ENCODE measurements around the gene SNX20. TPM values are rescaled to one million over a fixed set of nuclear protein-coding genes. Genes with fewer than 3 reads are reported as not detected.

The SNX20 gene
- total RNA-seq, 1 donor from 2014 or later, result 0.20 TPM

DNA sequence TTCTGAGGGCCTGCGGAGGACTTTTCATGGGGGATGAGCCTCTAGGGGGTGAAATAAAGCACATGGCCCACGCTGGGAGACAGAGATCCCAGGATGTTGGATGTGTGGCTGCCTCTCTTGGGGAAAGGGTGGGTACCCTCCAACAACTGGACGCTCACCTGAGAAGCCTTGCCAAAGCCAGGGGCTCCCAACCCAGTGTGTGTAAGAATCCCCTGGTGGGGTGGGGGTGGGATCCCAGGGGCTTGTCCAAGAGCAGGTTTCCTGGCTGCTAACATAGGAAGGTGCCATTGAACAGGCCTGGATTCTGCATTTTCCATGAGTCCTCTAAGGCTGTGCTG, 587 bp downstream of the SNX20 start:
- no peak for DNase-seq (ENCODE audit: low read depth in 2 of 2)

DNA sequence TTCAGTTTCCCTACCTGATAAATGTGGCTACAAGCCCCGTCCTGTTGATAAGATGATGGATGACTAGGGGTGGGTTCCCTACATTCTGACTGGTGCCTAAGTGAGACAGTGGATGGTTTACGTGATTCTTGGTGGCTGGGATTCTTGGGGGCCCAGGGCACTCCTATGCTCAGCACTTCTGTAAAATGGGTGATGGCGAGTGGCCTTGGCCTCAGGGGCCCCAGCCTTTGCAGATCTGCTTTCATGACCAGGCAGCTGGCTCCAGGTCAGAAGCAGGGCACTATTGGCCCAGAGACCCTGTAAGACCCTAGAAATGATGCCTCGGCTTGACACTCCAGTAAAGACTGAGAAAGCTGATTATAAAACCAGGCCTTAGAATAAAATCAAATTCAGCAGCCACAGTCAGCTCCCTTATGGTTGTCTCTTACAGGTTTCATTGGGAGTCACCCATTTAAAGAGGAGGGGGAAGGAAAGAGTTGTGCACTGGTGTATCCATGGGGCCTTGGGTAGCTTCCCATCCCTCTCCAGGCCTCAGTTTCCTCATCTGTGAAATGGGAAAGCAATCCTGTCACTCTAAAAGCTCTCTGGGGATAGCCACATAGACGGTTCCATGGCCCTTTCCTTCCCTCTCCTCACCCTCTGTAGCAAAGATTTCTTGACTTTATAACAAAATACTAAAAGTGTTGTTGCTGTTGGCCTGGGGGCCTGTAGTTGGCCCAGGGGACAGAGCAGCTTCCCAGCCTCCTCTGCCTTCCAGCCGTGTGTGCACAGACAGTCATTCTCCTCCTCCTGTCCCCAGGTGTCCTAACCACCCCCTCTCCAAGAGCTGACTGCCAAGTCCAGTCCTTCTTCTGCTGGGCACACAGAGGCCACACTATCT, 1.2 kb downstream of the SNX20 start:
- no peak for DNase-seq (ENCODE audit: low read depth in 2 of 2)

DNA sequence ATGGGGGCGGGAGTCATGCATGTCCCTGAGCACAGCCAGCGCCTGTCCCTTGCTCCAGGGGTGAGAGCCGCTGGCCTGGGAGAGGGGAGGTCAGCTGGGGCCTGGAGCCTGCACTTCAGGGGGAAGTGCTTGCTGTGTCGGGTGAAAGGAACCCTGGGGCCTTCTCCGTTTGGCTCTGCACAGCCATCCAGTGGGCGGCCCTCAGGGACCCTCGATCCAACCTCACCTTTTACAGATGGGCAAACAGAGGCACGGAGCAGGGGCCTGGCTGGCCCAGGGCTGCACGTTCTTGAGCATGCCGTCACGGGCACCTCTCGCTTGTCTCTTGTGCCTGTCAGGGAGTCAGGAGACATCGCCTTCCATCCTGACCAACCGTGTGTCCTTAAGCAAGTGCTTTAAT, 1.8 kb downstream of the SNX20 start:
- no peak for DNase-seq (ENCODE audit: low read depth in 2 of 2)

DNA sequence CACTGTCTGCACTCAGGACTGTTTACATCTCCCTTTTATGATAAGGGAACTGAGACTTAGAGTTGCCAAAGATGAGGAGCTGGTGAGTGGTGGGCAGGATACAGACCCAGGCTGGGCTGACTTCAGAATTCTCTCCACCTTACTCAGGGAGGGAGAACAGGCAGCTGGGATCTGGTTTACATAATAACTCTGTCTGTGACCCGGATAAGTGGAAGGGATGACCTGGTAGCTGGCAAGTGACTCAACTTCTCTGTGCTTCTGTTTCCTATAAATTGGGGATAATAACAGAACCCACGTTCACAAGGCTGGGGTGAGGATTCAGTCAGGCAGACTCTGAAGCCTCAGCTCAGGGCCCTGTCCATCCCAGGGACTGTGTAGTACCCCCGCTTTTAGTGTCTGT, 2.6 kb downstream of the SNX20 start:
- DNase-seq (ENCODE audit: low read depth in 2 of 2), result no peak

DNA sequence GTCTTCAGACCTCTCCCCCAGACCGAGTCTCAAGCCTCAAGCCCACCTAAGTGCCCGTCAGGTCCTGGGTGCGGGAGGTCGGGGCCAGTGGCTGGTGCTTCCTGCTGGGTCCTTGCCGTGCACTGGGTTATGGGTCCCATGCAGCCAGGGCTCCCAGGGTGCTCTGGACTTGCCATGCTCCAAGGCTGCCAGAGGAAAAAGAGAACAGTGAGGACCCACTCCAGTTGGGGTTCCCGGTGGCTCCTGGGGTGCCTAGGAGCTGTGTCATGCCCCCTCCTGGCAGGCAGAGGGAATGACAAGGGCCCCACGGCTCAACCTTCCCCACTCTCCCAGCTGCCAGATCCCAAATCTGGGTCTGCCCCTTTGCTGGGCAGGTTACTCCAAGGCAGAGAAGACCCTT, 3.8 kb downstream of the SNX20 start:
- DNase-seq (ENCODE audit: low read depth in 2 of 2), result no peak

DNA sequence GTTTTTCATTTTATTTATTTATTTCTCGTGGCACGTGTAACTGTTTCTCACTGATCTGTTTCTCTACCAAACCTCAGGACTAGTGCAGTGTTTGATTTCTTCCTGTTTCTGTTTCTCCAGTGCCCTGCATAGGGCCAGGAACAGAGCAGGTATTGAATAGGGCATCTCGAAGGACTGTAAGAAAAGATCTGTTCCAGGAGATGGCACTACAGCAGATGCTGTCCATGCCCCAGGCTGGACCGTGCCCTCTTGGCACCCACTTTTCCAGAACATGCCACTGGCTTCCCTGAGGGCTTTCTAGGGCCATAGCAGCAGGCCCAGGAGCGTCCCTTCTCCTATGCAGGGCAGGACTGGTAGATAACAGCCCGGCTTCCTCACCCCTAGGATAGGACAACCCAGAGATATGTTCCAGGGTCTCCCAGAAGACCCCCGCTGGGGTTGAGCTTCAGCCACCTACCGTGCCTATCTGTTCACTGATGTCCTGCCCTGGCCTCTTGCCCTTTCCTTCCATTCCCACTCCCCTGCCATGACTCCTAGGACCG, 4.4 kb downstream of the SNX20 start:
- no peak for DNase-seq (ENCODE audit: low read depth in 2 of 2)

DNA sequence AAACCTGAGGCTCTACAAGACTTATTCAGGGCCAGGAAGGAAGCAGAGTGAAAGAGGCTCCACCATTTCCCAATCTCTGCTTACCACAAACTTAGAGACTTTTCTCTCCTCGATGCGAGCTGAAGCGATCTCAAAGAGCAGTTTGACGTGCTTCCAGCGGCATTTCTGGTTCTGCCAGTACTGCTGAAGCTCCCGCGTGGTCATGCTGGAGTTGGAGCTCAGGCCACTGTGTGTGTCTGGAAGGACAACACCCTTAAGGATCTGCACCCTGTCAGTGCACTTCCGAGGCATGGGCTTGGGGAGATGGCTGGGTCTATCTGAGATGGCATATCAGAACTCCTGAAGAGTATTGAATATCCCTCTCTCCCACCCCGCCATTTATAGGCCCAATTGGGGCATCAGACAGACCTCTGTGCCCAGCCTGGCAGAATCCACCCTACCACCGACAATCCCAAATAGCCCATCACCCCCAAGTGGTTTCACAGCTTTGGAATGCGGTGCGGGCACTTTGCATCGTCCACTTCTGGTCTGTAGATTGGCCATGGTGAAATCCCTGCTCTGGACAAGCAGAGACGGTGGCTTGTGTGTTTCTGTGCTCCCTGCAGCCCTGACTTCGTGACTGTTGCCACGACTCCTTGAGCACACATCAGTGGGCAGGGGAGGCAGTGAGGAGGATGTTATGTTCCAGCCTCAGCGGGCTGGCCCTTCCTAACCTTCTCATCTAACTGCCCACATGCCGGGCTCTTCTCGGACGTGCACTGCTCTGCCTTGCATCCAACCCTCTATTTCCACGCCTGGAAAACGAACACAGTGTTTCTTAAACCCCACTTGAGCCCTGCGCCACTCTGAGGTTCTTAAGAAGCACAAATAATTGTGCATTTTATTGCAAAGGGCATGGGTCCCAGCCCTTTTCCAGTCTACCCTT, 5.2 kb downstream of the SNX20 start:
- DNase-seq (ENCODE audit: low read depth in 2 of 2), result no peak

DNA sequence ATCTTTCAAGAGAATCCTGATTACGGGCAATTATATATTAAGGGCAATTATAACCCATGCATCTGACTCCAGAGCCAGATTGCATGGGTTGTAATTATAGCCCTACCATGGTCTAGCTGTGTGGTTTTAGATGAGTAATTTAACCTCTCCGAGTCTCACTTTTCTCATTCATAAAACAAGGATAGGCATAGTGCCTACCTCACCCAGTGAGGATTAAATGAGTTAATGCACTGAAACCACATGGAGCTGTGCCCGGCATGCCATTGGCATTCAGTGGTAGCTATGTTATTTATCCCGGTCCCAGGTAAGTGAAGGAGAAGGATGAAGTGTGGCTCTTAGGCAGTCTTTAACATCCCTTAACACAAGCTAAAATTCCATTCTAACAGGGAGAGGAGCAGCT, 6.3 kb downstream of the SNX20 start:
- DNase-seq (ENCODE audit: low read depth in 2 of 2), result no peak

DNA sequence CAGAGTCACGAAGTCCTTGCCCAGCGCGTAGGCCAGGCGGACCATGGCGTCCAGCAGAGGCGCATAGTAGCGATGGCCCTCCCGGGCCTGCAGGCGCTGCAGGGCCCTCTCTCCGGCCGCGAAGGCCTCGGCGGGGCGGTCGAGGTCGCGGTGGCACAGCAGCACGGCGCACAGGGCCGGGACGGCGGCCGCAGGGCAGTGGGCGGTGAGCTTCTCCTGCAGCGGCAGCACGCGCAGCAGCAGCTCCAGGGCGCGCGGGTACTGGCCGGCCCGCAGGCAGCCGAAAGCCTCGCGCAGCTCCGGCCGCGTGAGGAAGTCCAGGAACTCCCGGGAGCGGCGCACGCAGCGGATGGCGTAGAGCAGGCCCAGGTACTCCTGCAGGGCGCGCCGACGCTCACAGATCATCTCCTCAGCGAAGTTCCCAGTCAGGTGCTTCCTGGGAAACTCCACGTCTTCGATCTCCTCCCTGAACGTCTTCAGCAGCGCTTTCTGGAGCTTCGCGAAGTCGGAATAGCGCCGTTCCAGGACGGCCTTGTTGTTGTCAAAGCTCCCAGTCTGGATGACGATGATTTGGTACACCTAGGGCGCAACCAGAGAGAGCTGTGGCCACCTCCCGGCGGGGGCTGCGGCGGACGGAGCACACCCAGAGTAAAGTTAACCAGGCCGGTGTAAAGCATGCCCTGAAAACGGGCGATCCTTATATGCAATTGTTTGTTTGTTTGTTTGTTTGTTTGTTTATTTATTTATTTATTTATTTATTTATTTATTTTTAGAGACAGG, 7.4 kb downstream of the SNX20 start:
- no peak for DNase-seq (ENCODE audit: low read depth in 2 of 2)

DNA sequence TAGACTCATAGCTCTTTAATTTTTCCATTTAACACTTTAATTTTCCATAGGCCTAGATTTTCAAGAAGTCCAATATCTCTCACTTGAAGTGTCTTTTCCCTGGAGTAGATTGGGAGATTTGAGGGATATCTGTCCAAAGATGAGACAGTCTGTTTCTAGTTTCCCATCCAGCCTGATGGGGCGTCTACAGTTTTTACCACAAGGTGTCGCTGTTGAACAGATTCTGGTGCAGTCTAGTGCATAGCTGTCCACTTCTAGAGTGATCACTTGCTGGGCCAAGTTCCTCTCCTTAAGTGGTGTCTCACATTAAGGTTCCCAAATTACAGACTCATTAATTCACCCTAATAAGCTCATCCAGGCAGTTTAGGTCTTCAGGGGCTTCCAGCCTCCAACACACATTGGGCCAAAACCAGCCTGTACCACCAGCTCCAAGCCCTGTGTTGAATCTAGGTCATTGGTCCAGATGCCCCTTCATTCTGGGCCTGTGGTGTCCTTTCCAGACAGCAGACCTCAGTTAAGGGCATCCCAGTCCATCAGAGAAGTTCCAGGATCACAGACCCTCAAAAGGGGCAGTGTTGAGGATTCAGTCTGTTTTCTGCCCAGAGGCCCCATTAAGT, 9.4 kb downstream of the SNX20 start:
- peak; percentile 39 to 61 for DNase-seq (ENCODE audit: low read depth in 2 of 2)

DNA sequence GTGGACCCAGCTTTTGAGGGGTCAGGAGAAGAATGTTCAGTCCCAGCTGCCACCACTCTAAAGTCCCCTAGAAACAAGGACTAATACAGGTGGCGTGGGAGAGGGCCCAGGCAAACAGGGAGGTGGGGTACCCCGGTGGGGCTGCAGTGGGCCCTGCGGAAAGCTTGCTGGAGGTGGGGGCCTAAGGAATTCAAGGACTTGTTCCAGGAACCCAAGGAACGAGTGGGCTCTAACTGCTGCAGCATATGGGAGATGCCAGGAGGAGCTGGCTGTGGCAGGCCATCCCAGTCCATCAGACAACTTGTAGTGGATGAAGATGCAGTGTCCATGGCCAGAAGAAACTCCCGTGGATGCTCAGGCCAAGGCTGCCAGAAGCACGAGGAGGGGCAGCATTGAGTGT, 10.6 kb downstream of the SNX20 start:
- no peak for DNase-seq (ENCODE audit: low read depth in 2 of 2)

DNA sequence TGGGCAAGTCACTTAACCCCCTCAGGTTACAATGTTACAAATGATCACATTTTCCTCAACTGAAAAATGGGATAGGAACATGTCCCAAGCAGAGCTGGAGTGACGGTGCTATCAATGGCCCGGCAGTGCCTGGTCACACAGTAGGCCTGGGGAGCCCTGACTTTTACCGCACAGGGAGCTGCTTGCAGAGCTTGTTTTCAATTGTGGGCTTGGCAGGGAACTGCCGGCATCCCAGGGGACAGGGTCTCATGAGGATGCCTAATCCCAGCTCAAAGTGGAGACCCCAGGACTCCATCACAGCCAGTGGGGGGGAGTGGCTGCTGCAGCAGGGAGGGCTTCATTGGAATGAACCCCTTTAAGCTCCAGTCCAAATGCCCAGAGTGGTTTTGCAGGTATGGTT, 11.4 kb downstream of the SNX20 start:
- no peak for DNase-seq (ENCODE audit: low read depth in 2 of 2)

DNA sequence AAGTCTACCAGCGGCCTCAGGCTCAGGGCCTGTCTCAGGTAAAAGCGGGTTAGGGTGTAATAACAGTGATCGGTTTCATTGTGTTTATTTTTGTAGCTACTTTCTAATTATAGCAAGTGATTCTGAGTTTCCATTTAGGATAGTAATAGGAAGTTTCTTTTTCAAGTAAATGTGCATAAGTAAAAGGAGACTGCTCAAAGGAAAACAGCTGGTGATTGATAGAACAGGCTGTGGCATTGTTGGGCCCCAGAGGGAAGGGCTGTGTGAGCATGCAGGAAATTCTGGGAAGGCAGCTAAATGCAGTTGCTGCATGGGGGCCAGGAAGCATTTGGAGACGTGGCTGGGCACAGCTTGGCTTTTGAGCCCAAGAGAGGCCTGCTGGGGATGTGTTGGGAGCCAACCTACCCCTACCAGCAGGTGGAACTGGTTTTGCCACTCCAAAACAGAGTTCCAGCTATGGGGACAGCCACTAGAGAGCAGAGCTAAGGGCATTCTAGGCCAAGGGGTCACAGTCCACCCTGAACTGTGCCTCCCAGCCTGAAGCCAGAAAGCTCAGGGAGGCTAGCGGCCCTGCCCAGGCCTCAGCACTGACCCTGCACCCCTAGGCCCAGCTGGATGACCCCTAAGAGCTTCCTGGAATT, 12.6 kb downstream of the SNX20 start:
- DNase-seq (ENCODE audit: low read depth in 2 of 2), result no peak

DNA sequence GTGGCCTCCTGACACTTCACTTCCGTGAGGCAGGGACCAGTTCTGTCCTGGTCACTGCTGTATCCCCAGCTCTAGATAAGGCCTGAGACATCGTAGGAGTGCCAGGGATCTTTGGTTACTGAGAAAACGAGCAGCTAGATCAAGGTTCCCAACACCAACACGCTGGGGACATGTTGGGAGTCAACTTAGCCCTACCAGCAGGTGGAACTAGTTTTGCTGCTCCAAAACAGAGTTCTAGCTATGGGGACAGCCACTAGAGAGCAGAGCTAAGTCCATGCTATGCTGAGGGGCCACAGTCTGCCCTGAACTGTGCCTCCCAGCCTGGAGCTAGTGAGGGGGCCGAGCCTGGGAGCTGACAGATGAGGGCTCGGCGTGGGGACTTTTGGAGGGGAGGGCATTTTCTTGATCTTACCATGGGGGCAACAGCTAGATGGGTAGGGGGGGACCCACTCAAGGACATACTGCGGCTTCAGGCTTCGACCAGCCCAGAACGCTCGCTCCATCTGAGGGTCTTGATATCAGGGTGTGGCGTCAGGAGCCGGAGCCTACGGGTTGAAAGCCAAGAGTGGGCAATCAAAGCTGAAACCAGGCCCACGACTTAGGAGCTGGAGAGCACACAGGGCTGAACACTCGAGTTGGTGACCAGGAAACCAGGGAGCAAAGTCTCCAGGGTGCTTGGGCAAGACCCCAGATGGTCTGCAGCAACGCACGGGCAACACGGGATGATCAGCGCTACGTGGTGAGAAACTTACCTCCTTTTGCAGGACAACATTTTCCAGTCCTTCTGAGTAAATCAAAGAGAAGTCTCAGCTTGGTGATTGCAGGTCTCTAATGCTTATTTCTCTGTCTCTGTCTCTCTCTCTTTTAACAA, 13.4 kb downstream of the SNX20 start:
- peak in 1 of 2 donors; percentile 8 for DNase-seq (ENCODE audit: low read depth in 2 of 2)

DNA sequence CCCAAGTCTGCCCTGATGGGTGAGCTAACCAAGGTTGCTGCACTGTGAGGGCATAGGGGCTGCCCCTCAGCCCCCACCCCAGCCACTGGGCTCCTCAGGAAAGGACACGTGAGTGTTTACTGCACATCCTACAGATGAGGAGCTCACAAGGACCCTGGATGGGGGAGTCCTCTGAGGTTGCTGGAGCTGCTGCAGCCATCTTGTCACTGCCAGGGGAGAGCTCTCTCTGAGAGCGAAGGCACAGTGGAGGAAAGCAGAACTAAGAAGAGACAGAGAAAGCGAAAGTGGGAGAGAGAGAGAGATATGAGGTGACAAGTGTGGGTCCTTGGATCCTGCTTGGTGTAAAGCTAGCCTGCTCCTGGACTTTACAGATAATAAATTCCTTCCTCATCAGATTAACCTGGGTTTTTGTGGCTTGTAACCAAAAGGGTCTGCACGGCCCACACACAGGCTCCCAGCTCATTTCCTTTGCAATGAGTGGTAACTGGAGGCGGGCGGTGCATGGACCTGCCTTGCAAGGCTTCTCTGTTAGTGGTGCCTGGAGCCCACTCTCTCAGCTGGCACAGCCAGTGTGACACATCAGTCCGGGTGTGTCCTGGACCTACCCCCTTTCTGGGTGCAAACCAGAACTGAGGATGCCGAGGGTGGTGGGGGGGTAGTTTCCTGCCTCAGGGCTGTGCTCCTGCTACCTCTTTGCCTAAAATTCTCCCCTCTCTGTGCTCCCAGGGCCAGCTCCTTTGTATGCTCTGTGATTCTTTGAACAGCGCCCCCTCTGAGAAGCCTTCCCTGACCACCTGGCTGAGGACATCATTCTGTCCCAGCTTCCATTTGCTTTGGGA, 14.2 kb downstream of the SNX20 start:
- no peak for DNase-seq (ENCODE audit: low read depth in 2 of 2)

DNA sequence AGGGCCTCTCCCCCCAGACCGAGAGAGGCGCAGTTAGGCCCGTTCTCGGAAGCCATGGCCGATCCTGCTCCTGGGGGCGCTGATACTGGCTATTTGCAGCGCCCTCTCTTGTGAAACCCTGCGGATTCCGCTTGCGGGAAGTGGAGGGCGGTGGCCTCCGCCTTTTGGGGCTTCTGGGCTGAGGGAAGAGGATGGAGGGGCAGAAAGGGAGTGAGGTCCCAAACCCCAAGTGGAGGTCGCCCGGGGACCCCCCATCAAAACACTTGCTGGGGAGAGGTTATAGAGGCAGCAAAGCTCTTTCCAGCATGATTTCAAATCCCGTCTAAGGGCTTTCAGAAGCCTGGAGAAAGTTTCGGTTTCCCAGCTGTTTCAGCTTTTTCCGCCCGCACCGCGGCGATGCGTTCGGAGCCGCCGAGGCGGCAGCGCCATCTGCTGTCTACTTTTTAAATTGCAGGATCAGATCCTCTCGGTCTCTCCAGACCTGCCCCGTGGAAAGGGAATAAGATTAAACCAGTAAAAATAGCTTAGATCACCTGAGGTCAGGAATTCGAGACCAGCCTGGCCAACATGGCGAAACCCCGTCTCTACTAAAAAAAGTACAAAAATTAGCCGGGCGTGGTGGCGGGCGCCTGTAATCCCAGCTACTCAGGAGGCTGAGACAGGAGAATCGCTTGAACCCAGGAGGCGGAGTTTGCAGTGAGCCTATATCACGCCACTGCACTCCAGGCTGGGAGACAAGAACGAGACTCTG, 15.8 kb downstream of the SNX20 start:
- peak; percentile 72 to 78 for DNase-seq (ENCODE audit: low read depth in 2 of 2)

DNA sequence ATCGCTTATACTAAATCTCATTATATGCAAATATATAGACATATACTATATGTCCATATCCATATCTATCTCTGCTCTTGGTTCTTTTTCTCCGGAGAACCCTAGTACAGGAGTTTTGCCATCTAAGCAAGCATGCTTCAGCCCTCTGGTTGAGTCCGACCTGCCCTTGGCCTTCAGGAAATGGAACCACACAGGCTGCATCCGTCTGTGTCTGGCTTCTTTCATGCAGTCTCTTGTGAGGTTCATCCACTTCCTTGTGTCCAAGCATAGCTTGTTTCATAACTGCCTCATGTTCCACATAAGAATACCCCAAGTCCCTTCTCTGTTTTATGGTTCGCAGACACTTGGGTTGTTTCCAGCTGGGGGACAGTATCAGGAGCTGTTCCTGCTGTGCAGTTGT, 16.8 kb downstream of the SNX20 start:
- DNase-seq (ENCODE audit: low read depth in 2 of 2), result no peak

DNA sequence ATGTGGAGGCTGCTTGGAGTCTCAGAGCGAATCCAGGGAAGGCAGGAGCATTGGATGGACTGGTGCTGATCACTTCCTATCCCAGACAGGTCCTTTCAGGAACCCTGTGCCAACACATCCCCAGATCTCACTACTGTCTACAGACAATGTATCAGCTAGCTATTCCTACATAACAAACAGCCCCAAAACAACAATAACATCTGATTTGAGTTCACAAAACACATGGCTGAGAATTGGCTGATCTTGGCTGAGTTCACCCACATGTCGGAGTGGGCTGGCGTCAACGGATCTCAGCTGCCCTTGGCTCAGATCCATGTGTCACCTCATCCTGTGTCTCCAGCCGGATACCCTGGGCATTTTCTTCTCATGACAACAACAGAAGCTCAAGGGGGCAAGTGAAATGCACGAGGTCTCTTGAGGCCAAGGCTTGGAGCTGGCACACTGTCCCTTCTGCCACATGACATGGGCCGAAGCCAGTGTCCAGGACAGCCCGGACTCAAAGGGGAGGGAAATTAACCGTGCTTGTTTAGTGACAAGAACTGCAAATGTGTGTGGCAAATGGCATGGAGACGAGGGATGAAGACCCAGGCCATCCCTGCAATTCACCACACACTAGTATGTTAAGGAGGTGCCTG, 18.7 kb downstream of the SNX20 start:
- DNase-seq (ENCODE audit: low read depth in 2 of 2), result no peak
